Right ventricle myocardium inferior (tissue), 1 donor: ENCODE measurements around the gene BRWD1. TPM values are rescaled to one million over a fixed set of nuclear protein-coding genes. Genes with fewer than 3 reads are reported as not detected.

ENCODE experiments used
- ATAC-seq: fragments of 200-7000 bp; cut with Tn5 transposase; one replicate; pipeline ENCODE4 v1.9.1; 2020; ENCODE audit warnings: mild to moderate bottlenecking, moderate library complexity
- DNase-seq: peaks from one replicate; pipeline ENCODE4 v3.0.0; 2021; ENCODE audit errors: missing footprints
- intact Hi-C: fragments of 100-400 bp; cut with DNase I; formaldehyde crosslinking; loops from one replicate; pipeline ENCODE4 v1.11.0; 2022
- total RNA-seq: library from RNA; stranded (reverse); fragmentation: NEBNext Ultra II Directional; extraction: Animal tissue kit (Norgen Biotek cat#: 25700); gene quantifications from one replicate; pipeline ENCODE4 v1.2.1, GENCODE V29; 2021
- donor health status: DM: no; HTN: yes; CAD: no; lungs with severe emphysema.

Gene BRWD1
- total RNA-seq, 1 donor from 2014 or later = 29.1 TPM

DNA sequence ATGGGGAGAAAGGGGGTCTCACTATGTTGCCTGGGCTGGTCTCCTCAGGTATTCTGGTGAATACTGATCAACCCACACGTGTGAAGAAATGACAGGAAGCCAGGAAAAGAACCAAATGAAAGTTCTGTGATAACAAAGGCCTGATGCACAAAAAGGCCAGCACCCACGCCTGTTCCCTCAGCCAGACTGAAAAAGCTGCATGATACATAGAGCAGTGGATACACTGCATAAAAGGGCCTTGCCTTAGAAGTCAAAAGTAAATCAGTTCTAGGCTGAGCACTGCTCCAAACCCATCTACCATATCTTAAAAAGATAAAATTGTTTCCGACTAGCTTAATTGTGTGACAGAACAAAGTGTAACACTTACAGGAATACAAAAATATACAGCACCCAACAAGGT lies 93.3 kb downstream of the BRWD1 start:
- intact Hi-C loops = loop anchor here (10.0 kb wide), 1 partner anchor 75 kb away; no protein-coding TSS in a partner anchor
- ATAC-seq = no peak
- no peak for DNase-seq

DNA sequence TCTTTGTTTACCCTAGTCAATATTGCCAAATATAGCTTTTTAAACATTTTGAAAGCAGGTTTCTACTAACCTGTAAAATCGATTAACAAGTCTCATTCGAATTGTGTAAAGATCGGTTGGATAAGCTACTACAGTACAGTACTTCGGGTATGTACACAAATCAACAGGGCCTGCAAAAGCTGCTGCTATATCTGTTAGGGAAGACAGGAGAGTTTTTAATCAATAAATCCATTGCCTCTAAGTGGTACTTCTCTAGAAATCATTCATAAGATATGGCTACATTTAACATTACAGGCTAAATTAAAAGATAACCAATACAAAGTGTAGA lies 95.4 kb downstream of the BRWD1 start:
- ATAC-seq = no peak
- intact Hi-C loops = loop anchor here (10.0 kb wide), 1 partner anchor 57 kb away; no protein-coding TSS in a partner anchor
- DNase-seq = no peak

DNA sequence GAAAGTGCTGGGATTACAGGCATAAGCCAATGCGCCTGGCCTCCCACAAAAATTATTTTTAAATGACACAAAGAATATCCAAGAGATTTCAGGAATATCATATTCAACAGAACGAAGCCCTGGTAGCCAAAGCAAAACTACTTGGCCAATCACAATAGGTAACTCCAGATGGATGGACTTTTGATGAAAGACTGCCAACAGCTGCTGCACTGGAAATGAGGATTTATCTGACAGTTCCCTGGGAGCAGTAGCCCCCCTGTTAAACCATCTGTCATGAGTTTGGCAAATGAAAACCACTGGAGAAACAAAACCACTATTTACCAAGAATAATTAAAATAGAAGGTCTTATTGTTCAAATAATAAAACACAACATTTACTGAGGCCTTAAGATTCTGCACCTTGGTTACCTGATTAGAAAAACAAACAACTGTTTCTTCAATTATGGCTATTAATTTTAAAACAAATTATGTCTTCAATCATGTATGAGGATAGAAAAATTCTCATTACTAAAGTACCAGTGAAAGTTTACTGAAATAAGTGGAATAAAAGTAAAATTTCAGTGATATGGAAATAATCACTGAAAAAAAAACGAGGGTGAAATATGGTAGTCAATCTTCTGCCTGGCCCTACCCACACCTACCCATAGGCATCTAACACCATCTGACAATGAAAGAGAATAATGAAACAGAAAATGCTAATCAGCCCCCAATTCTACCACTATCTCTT lies 95.9 kb downstream of the BRWD1 start:
- intact Hi-C loops = loop anchor here (10.0 kb wide), 1 partner anchor 57 kb away; no protein-coding TSS in a partner anchor
- no peak for ATAC-seq
- no peak for DNase-seq

DNA sequence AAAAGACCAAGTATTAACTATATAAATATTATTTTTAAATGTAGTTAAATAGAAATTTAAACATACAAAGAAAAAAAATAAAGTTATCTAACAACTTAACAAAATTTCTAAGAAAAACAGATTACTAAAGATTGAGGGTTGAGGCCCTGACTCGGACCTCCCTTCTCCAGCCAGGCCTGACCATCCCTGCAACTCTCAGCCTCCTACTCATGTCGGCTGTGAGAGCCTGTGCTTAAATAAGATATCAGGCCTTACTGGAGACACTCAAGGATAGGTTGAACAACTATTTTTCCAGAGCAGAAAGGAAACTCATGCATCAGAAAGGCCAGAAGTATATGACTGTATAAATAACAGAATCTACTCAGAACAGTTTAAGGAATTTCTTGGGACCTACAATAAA lies 97.1 kb downstream of the BRWD1 start:
- ATAC-seq (no peak), DNase-seq (no peak)
- intact Hi-C loops = loop anchor here (10.0 kb wide), 1 partner anchor 59 kb away; no protein-coding TSS in a partner anchor

DNA sequence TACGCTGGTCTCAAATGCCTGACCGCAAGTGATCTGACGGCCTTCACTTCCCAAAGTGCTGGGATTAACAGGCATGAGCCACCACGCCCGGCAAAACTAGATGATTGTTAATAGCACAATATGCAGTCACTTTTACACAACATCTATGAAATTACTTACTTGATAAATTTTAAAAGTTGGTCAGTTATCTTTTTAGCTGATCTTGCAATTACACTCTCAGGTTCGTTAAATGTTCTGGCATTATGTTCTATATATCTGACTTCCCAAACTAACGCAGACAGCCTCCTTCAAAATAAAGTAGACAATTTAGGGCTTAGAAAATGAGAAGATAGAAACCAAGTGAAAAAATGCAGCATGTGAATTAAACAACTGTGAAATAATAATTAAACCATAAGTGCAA lies 98.4 kb downstream of the BRWD1 start:
- ATAC-seq (no peak), DNase-seq (no peak)
- intact Hi-C loops = loop anchor here (10.0 kb wide), 1 partner anchor 60 kb away; no protein-coding TSS in a partner anchor

DNA sequence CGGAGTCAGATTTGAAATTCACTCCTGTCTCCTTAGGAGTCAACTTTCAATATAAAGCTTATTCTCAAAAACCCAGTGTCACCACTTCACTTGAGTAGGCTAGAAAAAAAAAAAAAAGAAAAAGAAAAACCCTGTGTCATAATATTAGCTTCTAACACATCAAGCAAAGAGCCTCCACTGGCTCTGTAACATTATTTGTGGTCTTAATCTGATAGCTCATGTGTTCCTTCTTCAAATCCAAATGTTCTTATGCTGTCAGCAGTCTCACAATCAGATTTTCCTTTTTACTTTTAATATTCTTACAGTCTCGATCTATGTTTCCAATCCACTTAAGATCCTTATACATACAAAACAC lies 104.1 kb downstream of the BRWD1 start:
- ATAC-seq (no peak), DNase-seq (no peak)
- intact Hi-C loops = no loop called here

DNA sequence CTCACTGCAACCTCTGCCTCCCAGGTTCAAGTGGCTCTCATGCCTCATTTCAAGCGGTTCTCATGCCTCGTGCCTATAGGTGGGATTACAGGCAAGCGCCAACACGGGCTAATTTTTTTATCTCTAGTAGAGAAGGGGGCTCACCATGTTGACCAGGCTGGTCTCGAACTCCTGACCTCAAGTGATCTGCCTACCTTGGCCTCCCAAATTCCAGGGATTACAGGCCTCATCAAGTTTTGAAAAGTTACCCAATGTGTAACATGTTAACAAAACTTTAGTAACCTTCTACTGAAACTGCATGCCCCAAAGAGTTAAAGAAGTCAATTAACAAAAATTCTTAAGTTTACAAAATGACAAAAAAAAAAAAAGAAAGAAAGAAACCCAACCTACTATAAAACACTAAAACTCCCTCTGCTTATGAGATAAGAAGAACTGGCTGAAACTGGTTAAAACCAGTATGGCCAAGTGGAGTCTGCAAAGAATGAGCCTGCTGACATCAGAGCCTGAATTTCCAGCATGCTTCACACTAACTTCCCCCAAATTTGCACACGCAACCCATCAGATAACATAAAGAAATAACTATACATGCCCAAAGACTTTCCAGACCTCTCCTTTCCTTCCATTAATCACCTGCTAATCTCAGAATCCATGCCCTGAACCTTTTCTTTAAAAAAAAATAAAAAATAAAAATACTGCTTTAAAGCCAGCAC lies 104.7 kb downstream of the BRWD1 start:
- intact Hi-C loops = no loop called here
- ATAC-seq (no peak), DNase-seq (no peak)

DNA sequence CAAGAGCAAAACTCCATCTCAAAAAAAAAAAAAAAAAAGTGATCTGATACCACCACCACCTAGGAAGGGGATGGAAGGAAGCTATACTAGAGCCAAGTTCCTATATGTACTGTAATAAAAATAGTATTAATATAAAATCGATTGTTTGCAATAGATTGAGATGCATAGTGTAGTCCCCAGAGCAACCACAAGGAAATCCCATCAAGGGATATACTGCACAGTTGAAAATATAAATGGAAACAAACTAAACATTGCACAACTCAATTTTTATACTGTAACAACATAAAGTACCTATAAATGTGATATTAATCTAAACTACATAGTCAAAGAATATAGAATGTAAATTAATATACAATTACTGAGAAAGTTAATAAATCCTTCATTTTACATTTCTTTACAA lies 109.3 kb downstream of the BRWD1 start:
- ATAC-seq (no peak), DNase-seq (no peak)
- intact Hi-C loops = no loop called here

DNA sequence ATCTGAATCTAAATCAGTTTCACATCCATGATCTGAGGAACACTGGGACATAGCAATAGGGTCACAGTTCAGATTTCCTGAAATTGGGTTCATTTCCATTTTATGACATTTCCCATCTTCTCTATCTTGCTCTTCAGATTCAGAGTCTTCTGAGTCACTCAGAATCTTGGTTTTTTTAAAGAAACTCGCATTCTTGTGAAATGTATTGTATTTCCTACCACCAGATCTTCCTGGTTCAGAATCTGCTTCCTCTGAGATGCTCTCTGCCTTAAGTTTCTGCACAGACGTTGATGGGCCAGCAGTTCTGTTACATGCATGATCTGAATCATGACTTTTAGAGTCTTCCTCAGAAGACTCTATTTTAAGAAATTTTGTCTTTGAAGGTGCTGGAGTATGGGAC lies 114.6 kb downstream of the BRWD1 start:
- DNase-seq = no peak
- no peak for ATAC-seq
- intact Hi-C loops = no loop called here

DNA sequence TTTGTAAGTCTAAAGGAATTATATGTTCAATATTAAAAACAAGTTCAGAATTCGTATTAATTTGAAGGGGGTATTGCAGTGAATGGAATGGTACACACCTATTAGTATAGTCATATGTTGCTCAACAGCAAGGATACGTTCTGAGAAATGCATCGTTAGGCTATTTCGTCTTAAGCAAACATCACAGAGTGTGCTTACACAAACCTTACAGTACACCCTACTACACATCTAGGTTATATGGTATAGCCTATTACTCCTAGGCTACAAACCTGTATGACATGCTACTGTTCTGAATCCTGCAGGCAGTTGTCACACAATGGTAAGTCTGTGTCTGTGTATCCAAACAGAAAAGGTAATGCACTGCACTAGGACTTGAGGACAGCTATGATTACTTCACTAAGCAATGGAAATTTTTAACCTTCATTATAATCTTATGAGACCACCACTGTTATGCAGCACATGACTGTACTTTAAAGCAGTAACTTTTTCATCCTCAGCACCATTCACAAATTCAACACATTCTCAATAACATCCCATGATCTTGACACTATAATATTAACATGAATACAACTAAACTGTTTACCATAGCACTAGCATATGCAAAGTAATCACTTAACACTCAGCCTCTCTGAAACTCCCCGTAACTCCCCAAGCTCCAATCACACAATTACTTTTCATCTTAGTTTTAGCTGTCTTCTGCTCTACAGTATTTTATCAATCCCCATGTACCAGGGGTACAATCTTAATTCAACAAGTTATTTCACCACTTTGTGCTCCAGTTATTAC lies 115.8 kb downstream of the BRWD1 start:
- intact Hi-C loops = no loop called here
- ATAC-seq (no peak), DNase-seq (no peak)

DNA sequence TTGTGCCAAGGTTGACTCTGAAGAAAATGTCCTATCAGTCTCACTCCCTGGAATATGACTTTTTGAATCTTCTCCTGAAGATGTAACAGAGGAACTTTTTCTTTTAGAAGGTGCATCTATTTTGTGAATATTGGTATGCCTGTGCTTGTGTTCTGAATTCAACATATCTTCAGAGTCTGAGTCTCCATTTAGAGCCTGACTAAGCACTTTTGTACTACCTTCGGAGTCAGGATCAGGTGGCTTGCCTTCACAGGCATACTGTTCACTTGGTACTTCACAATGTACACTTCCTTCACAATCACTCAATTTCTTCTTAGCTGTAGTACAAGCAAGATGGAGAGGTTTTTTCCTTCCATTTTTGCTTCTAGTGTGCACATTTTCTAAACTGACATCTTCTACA lies 116.6 kb downstream of the BRWD1 start:
- no peak for DNase-seq
- intact Hi-C loops = no loop called here
- no peak for ATAC-seq

DNA sequence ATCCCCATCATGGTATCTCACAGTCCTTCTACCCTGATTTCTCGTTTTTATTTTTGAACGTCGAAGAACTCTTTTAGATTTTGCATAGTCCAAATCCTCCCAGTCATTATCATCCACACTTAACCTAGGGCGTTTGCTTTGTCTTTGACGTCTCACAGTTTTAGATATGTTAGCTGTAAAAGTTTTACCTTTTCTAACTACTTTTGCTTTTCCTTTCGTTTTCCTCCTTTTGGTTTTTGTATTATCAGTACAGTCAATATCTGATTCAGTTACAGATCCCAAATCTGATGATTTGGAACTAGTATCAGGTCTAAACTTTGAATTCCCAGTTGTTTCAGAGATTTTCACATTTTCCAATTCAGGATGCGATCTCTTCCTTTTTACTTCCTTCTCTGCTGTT lies 117.1 kb downstream of the BRWD1 start:
- no peak for DNase-seq
- no peak for ATAC-seq
- intact Hi-C loops = no loop called here

DNA sequence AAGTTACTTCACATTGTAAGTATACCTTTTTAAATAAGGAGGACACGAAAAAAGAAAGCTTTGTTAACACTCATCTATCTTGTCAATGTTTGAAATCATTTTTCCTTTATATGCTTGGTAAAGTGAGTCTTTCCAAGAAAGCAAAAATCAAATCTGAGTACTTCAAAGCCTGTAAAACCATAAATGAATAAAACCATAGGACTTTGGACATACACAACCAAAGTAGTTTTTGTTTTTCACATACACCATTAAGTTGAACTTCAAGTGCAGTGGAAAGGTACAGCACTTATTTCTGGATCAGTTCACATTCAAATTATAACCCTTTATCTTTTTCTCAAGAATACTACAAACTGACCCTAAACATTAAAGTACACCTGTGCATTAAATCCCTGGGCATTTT lies 120.1 kb downstream of the BRWD1 start:
- ATAC-seq = no peak
- no peak for DNase-seq
- intact Hi-C loops = no loop called here

DNA sequence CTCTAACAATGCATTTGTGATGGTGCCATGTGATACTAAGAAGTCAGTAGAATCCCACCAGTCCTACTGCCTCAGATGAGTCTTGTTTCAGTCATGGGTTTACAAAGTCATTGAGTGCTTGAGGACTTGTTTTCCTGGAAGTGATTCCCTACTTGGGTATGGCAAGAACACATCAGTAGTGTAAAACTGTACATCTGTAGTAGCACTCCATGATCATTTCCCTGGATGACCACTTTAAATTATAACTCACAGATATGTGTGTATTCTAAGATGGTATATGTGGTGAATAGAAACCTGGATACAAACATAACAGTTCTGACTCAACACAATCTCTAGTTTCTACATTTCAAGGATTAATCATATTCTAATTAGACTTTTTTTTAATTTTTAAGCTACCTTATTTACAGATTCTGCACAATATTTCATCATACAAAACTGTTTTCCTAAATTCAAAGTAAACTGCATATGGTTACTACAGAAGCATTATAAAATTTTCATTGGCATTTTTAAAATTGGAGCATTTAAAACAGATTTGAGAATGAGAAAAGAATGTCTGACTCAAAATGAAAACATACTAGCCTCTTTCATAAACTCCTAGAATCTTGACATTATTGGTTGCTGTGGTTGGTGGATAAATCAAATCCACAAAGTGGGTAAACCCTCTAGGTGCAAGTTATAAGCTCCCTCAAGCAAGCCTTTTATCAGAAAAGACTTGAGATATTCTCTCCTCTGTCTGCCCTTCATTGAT lies 123.4 kb downstream of the BRWD1 start:
- DNase-seq = no peak
- intact Hi-C loops = no loop called here
- ATAC-seq = no peak

DNA sequence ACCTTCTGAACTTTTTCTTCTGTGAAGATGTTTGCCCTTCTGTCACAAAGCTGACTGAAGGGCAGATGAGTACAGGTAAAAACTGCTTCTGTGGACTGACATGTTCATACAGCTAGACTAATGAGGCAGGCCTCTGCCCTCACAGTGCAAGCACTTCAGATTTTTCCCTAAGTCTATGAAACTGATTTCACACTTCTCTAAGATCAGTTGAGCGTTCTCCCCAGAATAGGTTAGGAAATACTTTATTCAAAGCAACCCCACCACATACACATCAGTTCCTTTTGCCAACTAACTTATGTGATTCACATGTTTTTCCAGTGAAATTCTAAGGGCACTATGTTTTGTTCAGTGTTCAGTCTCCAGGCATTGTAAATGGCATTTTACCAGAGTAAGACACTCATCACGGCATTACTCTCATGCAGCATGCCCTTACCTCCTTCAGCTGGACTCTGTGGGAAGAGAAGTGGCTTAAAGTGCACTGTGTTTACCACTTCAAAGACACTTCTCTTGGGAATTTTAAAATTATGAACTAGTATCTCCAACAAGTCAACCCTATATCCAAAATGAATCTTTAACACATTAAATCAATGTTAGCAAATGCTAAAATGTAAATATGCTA lies 124.8 kb downstream of the BRWD1 start:
- intact Hi-C loops = no loop called here
- DNase-seq = no peak
- no peak for ATAC-seq

DNA sequence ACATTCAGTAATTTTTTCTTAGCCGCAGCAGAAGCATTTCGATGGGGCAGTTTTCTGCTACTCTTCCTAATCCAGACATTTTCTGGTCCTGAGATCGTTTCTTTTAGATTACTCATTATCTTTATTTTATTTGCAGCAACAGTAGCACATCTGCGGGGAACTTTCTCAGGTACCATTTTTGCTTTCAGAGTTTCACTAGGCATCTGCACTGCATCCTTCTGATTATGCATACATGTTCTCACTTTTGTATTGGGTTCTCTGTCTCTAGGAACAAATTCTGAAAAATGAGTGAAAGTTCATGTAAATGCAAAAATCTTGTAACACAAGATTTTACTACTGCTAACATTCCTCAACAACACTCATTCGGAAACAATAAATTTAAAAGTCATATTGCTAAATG lies 126.3 kb downstream of the BRWD1 start:
- ATAC-seq (no peak), DNase-seq (no peak)
- intact Hi-C loops = no loop called here

DNA sequence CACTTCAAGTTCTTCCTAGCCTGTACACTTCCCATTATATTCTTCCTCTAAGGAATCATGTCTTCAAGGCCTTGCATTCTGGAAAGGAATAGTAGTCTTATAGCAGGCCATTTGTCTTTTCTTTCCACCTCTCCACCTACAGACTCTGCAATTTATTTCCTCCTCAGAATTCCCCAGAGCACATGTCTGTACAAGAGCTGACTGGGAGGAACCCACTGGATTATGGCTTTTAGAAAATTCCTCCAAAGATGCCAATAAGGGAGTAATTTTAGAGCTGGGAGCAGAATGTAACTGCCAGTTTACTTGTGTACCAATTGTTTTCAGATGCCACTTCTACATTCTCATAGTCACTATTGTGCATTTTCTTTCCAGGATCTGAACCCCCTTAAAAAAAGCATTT lies 126.8 kb downstream of the BRWD1 start:
- no peak for ATAC-seq
- intact Hi-C loops = no loop called here
- DNase-seq = no peak

DNA sequence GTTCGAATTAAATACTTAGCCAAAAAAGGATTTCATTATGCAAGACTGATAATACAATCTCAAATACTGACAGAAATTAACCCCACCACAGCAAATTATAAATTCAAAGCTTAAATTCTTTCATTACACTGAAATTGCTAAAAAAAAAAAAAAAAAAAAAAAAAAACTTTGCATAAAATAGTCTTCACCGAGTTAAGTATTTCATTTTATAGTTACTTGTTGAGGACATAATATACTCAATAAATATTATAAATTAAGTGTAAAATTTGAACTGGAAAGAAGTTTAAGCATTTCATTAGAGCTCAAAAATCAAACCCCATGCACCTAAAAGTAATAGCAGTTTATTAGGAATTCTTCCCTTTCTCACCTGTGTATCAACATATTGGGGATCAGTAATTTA lies 128.3 kb downstream of the BRWD1 start:
- intact Hi-C loops = no loop called here
- DNase-seq (no peak), ATAC-seq (no peak)
